Sciatic nerve (tissue), 2 donors: ENCODE results near the gene CTH. TPM values are rescaled to one million over a fixed set of nuclear protein-coding genes. Genes with fewer than 3 reads are reported as not detected.
A peak's percentile ranks its signal among the peaks of the same experiment; 100 is the strongest.
"Not testable (repeated sequence)": the region's sequence is repeated elsewhere in the genome, so short reads cannot be mapped to it uniquely, and the experiment has no call there.

ENCODE experiments used
- ATAC-seq: fragments of 200-7000 bp; cut with Tn5 transposase; one replicate; pipeline ENCODE4 v1.9.1; 2020; ENCODE audit warnings: mild to moderate bottlenecking, moderate library complexity
- DNase-seq: peaks from one replicate; pipeline ENCODE4 v3.0.0-alpha.2; 2020; ENCODE audit warnings: low spot score
- intact Hi-C: fragments of 100-400 bp; cut with DNase I; formaldehyde crosslinking; loops from one replicate; pipeline ENCODE4 v1.14.2; 2022
- total RNA-seq: library from RNA; stranded (reverse); fragmentation: NEBNext Ultra II Directional; extraction: Animal tissue kit (Norgen Biotek cat#: 25700); gene quantifications from one replicate; pipeline ENCODE4 v1.2.1, GENCODE V29; 2021
- donor health status: DM: no; HTN: no; CAD: no.
- donor health status: DM: no; HTN: no; CAD: no.

The CTH gene
- 5.3 TPM for total RNA-seq

GRCh38 chr1:70410604-70411359 lies at the start of gene CTH:
Gene CTH (plus strand): TSS chr1:70411268. CDS start chr1:70411416, 148 bp downstream.
- DNase-seq = peak; percentile 97
- intact Hi-C loops = no loop called here
- peak; percentile 100 for ATAC-seq

- intact Hi-C loops = no loop called here
- ATAC-seq = no peak
- no peak for DNase-seq
Measured at GRCh38 chr1:70361727-70362398, 49.2 kb upstream of the CTH start.

- DNase-seq (no peak), ATAC-seq (no peak)
- intact Hi-C loops = no loop called here
Measured at GRCh38 chr1:70364439-70364838, 46.6 kb upstream of the CTH start.

- intact Hi-C loops, DNase-seq, ATAC-seq: not testable (repeated sequence)
Measured at GRCh38 chr1:70366425-70366952, 44.6 kb upstream of the CTH start.

- intact Hi-C loops, DNase-seq: not testable (repeated sequence)
Measured at GRCh38 chr1:70366997-70367396, 44.1 kb upstream of the CTH start.

GRCh38 chr1:70367397-70367796 lies 43.7 kb upstream of the CTH start:
- ATAC-seq, DNase-seq, intact Hi-C loops: not testable (repeated sequence)

More at GRCh38 chr1:70366997-70367396, 44.1 kb upstream of the CTH start:
- ATAC-seq = not testable (repeated sequence)

GRCh38 chr1:70371586-70371985 lies 39.5 kb upstream of the CTH start:
- intact Hi-C loops, ATAC-seq: not testable (repeated sequence)

GRCh38 chr1:70372426-70372825 lies 38.6 kb upstream of the CTH start:
- DNase-seq (no peak), ATAC-seq (no peak)
- intact Hi-C loops = no loop called here

More at GRCh38 chr1:70371586-70371985, 39.5 kb upstream of the CTH start:
- DNase-seq = not testable (repeated sequence)

GRCh38 chr1:70373580-70373979 lies 37.5 kb upstream of the CTH start:
- intact Hi-C loops, DNase-seq, ATAC-seq: not testable (repeated sequence)

- DNase-seq (no peak), ATAC-seq (no peak)
- intact Hi-C loops = no loop called here
Measured at GRCh38 chr1:70376196-70376595, 34.9 kb upstream of the CTH start.

GRCh38 chr1:70382682-70383081 lies 28.4 kb upstream of the CTH start:
- DNase-seq = no peak
- intact Hi-C loops = loop anchor here (2.0 kb wide), 1 partner anchor 78 kb away; no protein-coding TSS in a partner anchor
- no peak for ATAC-seq

GRCh38 chr1:70383483-70383882 lies 27.6 kb upstream of the CTH start:
- DNase-seq = no peak
- intact Hi-C loops = loop anchor here (2.0 kb wide), 1 partner anchor 79 kb away; no protein-coding TSS in a partner anchor
- no peak for ATAC-seq

GRCh38 chr1:70384542-70384941 lies 26.5 kb upstream of the CTH start:
- intact Hi-C loops = no loop called here
- ATAC-seq = no peak

GRCh38 chr1:70385477-70385876 lies 25.6 kb upstream of the CTH start:
- intact Hi-C loops = no loop called here
- no peak for ATAC-seq
- DNase-seq = no peak

More at GRCh38 chr1:70384542-70384941, 26.5 kb upstream of the CTH start:
- no peak for DNase-seq

- ATAC-seq = no peak
- no peak for DNase-seq
- intact Hi-C loops = no loop called here
Measured at GRCh38 chr1:70386121-70386520, 24.9 kb upstream of the CTH start.

GRCh38 chr1:70387507-70387906 lies 23.6 kb upstream of the CTH start:
- intact Hi-C loops = no loop called here
- ATAC-seq = no peak
- no peak for DNase-seq

- ATAC-seq = no peak
- intact Hi-C loops = no loop called here
- DNase-seq = no peak
Measured at GRCh38 chr1:70392626-70393025, 18.4 kb upstream of the CTH start.

- ATAC-seq (no peak), DNase-seq (no peak)
- intact Hi-C loops = no loop called here
Measured at GRCh38 chr1:70396607-70397006, 14.5 kb upstream of the CTH start.

GRCh38 chr1:70397013-70397412 lies 14.1 kb upstream of the CTH start:
- ATAC-seq = no peak
- intact Hi-C loops = no loop called here
- no peak for DNase-seq

- no peak for DNase-seq
- no peak for ATAC-seq
- intact Hi-C loops = no loop called here
Measured at GRCh38 chr1:70400335-70400734, 10.7 kb upstream of the CTH start.
